ENCODE data around the gene EPC1.
"Not testable (repeated sequence)": the region's sequence is repeated elsewhere in the genome, so short reads cannot be mapped to it uniquely, and the experiment has no call there.

- not testable (repeated sequence) for TF ChIP-seq EZH2phosphoT487 (IDR thresholded peaks at IDR 0.05; ENCODE audit: borderline replicate concordance, low read depth, low read length)
- TF ChIP-seq, protein P1, sequence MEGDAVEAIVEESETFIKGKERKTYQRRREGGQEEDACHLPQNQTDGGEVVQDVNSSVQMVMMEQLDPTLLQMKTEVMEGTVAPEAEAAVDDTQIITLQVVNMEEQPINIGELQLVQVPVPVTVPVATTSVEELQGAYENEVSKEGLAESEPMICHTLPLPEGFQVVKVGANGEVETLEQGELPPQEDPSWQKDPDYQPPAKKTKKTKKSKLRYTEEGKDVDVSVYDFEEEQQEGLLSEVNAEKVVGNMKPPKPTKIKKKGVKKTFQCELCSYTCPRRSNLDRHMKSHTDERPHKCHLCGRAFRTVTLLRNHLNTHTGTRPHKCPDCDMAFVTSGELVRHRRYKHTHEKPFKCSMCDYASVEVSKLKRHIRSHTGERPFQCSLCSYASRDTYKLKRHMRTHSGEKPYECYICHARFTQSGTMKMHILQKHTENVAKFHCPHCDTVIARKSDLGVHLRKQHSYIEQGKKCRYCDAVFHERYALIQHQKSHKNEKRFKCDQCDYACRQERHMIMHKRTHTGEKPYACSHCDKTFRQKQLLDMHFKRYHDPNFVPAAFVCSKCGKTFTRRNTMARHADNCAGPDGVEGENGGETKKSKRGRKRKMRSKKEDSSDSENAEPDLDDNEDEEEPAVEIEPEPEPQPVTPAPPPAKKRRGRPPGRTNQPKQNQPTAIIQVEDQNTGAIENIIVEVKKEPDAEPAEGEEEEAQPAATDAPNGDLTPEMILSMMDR (conservative IDR thresholded peaks at IDR 0.05; ENCODE audit: low read length), result not testable (repeated sequence)
These were observed 128.5 kb downstream of the EPC1 start for GRCh38 chr10:32218206-32219044.

Data from OCI-LY7 (cell line).